HepG2 (cell line): ENCODE data around the gene SMARCA5. TPM values are rescaled to one million over a fixed set of nuclear protein-coding genes. Genes with fewer than 3 reads are reported as not detected.

ENCODE experiments used
- ASH2L ChIP-seq: fragments of 300-600, 200-600 bp; sonication (generic); IDR thresholded peaks from 2 replicates; pipeline ENCODE4 v1.7.0; 2017; ENCODE audit warnings: low read depth, mild to moderate bottlenecking, moderate library complexity, mixed read lengths, low read length; ENCODE audit not compliant: insufficient read length
- ATM ChIP-seq: fragments of 450-650 bp; IDR thresholded peaks from 2 replicates; pipeline ENCODE4 v1.7.1; 2017; ENCODE audit warnings: mild to moderate bottlenecking, borderline replicate concordance
- CBFB ChIP-seq: sonication (generic); formaldehyde crosslinking; IDR thresholded peaks from 2 replicates; pipeline ENCODE4 v1.4.0; 2020; ENCODE audit warnings: missing genetic modification reagents
- CENPX ChIP-seq: sonication (generic); formaldehyde crosslinking; IDR thresholded peaks from 2 replicates; pipeline ENCODE4 v1.9.0; 2021; ENCODE audit warnings: mild to moderate bottlenecking, missing genetic modification reagents, moderate library complexity
- HES4 ChIP-seq: sonication (generic); formaldehyde crosslinking; IDR thresholded peaks from 2 replicates; pipeline ENCODE4 v1.9.0; 2021; ENCODE audit warnings: mild to moderate bottlenecking, missing genetic modification reagents, borderline replicate concordance
- HOXA3 ChIP-seq: sonication (generic); formaldehyde crosslinking; IDR thresholded peaks from 2 replicates; pipeline ENCODE4 v1.5.0; 2020; ENCODE audit warnings: missing genetic modification reagents
- NR2F6 ChIP-seq, 2 experiments: IDR thresholded peaks; 2 replicates each; pipeline ENCODE4 v1.6.1; 2016; ENCODE audit warnings: antibody characterized with exemption in 1 of 2, mild to moderate bottlenecking in 1 of 2
- NRL ChIP-seq: sonication (generic); formaldehyde crosslinking; IDR thresholded peaks from 2 replicates; pipeline ENCODE4 v1.5.0; 2020; ENCODE audit warnings: missing genetic modification reagents, mild to moderate bottlenecking, moderate library complexity, borderline replicate concordance
- PCBP2 ChIP-seq: fragments of 200-400 bp; formaldehyde crosslinking; optimal IDR thresholded peaks from 2 replicates; pipeline ENCODE3; 2018; ENCODE audit warnings: low read length, low read depth; ENCODE audit not compliant: poor library complexity, severe bottlenecking
- RCOR2 ChIP-seq: IDR thresholded peaks from 2 replicates; pipeline ENCODE4 v1.6.1; 2016; ENCODE audit warnings: missing biosample characterization, missing genetic modification reagents
- TEAD3 ChIP-seq: optimal IDR thresholded peaks from 2 replicates; pipeline ENCODE3; 2016; ENCODE audit warnings: borderline replicate concordance
- ZKSCAN8 ChIP-seq: IDR thresholded peaks from 2 replicates; pipeline ENCODE4 v1.6.1; 2016; ENCODE audit warnings: borderline replicate concordance, missing genetic modification reagents, missing compliant biosample characterization
- ZNF101 ChIP-seq: sonication (generic); formaldehyde crosslinking; IDR thresholded peaks from 2 replicates; pipeline ENCODE4 v1.4.0; 2020; ENCODE audit warnings: mild to moderate bottlenecking, low read depth, missing genetic modification reagents, borderline replicate concordance
- ZNF501 ChIP-seq: sonication (generic); formaldehyde crosslinking; IDR thresholded peaks from 2 replicates; pipeline ENCODE4 v1.5.1; 2020; ENCODE audit warnings: mild to moderate bottlenecking, moderate library complexity, missing genetic modification reagents
- ZSCAN9 ChIP-seq: IDR thresholded peaks from 2 replicates; pipeline ENCODE4 v1.6.1; 2016; ENCODE audit warnings: borderline replicate concordance
- polyA plus RNA-seq, 8 experiments: library from polyadenylated mRNA; depleted of rRNA in 3 of 8; stranded (reverse) in 7 of 8; unstranded in 1 of 8; fragments of >200 nt; fragmentation: Illumina TruSeq in 4 of 8; extraction: Trizol in 4 of 8; gene quantifications; 2 replicates each; pipeline versions ENCODE4 v1.2.1 to v1.2.3, GENCODE V29; 2011 to 2016; ENCODE audit warnings: low read depth in 4 of 8, missing spikeins in 1 of 8, mixed read lengths in 1 of 8; ENCODE audit not compliant: insufficient read depth in 1 of 8
- total RNA-seq, 5 experiments: library from RNA; depleted of rRNA; stranded (reverse); fragments of >200 nt; fragmentation: Illumina TruSeq; extraction: Trizol; gene quantifications; 2 replicates each; pipeline ENCODE4 v1.2.3, GENCODE V29; 2016; ENCODE audit warnings: low read depth in 1 of 5
- TF ChIP-seq, protein P1 (sequence below): sonication (generic); formaldehyde crosslinking; IDR thresholded peaks from 2 replicates; pipeline ENCODE4 v1.5.0; 2020; ENCODE audit warnings: missing genetic modification reagents
- TF ChIP-seq, protein P2 (sequence below): IDR thresholded peaks from 2 replicates; pipeline ENCODE4 v1.6.1; 2016; ENCODE audit warnings: low read depth, control low read depth
- TF ChIP-seq, protein P3 (sequence below): sonication (generic); formaldehyde crosslinking; IDR thresholded peaks from 2 replicates; pipeline ENCODE4 v1.4.0; 2020; ENCODE audit warnings: missing genetic modification reagents
- TF ChIP-seq, protein P4 (sequence below): sonication (generic); formaldehyde crosslinking; IDR thresholded peaks from 2 replicates; pipeline ENCODE4 v1.4.0; 2020; ENCODE audit warnings: missing genetic modification reagents, borderline replicate concordance
- TF ChIP-seq, protein P5 (sequence below): IDR thresholded peaks from 2 replicates; pipeline ENCODE4 v1.6.1; 2016; ENCODE audit warnings: mild to moderate bottlenecking

The SMARCA5 gene
- total and polyA plus RNA-seq, 2 of the 13 experiments (the other 11 are each of a cell fraction or from before 2014, with no cell fraction given) = 7.0 to 37.5 TPM

DNA sequence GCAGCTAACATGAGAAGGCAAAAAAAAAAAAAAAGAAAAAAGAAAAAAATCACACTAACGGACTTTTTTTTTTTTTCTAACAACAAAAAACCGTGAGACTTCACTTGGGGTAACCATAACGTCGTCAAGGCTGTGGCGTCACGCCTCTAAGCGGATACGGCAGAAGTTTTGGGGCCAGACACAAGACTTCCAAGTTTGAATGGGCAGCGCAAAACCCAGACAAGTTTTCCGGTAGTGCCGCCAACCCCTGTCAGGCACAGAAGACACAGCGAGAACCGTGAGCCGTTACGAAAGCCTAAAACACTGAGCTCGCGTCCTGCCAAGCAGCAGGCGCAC, 556 bp upstream of the SMARCA5 start (continued):
- TF ChIP-seq ATM (no peak), CENPX (CRISPR knock-in tag) (no peak), PCBP2 (no peak), TEAD3 (no peak), CBFB (CRISPR knock-in tag) (no peak), ZNF101 (CRISPR knock-in tag) (no peak), NR2F6 (IDR thresholded peaks at IDR 0.05) (no peak), NR2F6 (CRISPR knock-in tag; IDR thresholded peaks at IDR 0.05) (no peak), RCOR2 (CRISPR knock-in tag) (no peak), NRL (CRISPR knock-in tag) (no peak), ZNF501 (no peak), ZSCAN9 (CRISPR knock-in tag) (no peak), ASH2L (peak; percentile 7), HOXA3 (peak; percentile 36; the same call in 1 of the 2 replicates), ZKSCAN8 (CRISPR knock-in tag) (peak; percentile 6; the same call in 1 of the 2 replicates), HES4 (CRISPR knock-in tag) (no peak)
- TF ChIP-seq, protein P1, sequence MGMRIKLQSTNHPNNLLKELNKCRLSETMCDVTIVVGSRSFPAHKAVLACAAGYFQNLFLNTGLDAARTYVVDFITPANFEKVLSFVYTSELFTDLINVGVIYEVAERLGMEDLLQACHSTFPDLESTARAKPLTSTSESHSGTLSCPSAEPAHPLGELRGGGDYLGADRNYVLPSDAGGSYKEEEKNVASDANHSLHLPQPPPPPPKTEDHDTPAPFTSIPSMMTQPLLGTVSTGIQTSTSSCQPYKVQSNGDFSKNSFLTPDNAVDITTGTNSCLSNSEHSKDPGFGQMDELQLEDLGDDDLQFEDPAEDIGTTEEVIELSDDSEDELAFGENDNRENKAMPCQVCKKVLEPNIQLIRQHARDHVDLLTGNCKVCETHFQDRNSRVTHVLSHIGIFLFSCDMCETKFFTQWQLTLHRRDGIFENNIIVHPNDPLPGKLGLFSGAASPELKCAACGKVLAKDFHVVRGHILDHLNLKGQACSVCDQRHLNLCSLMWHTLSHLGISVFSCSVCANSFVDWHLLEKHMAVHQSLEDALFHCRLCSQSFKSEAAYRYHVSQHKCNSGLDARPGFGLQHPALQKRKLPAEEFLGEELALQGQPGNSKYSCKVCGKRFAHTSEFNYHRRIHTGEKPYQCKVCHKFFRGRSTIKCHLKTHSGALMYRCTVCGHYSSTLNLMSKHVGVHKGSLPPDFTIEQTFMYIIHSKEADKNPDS (CRISPR knock-in tag) = no peak
- TF ChIP-seq, protein P2, sequence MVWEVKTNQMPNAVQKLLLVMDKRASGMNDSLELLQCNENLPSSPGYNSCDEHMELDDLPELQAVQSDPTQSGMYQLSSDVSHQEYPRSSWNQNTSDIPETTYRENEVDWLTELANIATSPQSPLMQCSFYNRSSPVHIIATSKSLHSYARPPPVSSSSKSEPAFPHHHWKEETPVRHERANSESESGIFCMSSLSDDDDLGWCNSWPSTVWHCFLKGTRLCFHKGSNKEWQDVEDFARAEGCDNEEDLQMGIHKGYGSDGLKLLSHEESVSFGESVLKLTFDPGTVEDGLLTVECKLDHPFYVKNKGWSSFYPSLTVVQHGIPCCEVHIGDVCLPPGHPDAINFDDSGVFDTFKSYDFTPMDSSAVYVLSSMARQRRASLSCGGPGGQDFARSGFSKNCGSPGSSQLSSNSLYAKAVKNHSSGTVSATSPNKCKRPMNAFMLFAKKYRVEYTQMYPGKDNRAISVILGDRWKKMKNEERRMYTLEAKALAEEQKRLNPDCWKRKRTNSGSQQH = no peak
- TF ChIP-seq, protein P3, sequence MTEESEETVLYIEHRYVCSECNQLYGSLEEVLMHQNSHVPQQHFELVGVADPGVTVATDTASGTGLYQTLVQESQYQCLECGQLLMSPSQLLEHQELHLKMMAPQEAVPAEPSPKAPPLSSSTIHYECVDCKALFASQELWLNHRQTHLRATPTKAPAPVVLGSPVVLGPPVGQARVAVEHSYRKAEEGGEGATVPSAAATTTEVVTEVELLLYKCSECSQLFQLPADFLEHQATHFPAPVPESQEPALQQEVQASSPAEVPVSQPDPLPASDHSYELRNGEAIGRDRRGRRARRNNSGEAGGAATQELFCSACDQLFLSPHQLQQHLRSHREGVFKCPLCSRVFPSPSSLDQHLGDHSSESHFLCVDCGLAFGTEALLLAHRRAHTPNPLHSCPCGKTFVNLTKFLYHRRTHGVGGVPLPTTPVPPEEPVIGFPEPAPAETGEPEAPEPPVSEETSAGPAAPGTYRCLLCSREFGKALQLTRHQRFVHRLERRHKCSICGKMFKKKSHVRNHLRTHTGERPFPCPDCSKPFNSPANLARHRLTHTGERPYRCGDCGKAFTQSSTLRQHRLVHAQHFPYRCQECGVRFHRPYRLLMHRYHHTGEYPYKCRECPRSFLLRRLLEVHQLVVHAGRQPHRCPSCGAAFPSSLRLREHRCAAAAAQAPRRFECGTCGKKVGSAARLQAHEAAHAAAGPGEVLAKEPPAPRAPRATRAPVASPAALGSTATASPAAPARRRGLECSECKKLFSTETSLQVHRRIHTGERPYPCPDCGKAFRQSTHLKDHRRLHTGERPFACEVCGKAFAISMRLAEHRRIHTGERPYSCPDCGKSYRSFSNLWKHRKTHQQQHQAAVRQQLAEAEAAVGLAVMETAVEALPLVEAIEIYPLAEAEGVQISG (CRISPR knock-in tag) = no peak
- TF ChIP-seq, protein P4, sequence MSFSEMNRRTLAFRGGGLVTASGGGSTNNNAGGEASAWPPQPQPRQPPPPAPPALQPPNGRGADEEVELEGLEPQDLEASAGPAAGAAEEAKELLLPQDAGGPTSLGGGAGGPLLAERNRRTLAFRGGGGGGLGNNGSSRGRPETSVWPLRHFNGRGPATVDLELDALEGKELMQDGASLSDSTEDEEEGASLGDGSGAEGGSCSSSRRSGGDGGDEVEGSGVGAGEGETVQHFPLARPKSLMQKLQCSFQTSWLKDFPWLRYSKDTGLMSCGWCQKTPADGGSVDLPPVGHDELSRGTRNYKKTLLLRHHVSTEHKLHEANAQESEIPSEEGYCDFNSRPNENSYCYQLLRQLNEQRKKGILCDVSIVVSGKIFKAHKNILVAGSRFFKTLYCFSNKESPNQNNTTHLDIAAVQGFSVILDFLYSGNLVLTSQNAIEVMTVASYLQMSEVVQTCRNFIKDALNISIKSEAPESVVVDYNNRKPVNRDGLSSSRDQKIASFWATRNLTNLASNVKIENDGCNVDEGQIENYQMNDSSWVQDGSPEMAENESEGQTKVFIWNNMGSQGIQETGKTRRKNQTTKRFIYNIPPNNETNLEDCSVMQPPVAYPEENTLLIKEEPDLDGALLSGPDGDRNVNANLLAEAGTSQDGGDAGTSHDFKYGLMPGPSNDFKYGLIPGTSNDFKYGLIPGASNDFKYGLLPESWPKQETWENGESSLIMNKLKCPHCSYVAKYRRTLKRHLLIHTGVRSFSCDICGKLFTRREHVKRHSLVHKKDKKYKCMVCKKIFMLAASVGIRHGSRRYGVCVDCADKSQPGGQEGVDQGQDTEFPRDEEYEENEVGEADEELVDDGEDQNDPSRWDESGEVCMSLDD (CRISPR knock-in tag) = peak; percentile 91; the same call in 1 of the 2 replicates
- TF ChIP-seq, protein P5, sequence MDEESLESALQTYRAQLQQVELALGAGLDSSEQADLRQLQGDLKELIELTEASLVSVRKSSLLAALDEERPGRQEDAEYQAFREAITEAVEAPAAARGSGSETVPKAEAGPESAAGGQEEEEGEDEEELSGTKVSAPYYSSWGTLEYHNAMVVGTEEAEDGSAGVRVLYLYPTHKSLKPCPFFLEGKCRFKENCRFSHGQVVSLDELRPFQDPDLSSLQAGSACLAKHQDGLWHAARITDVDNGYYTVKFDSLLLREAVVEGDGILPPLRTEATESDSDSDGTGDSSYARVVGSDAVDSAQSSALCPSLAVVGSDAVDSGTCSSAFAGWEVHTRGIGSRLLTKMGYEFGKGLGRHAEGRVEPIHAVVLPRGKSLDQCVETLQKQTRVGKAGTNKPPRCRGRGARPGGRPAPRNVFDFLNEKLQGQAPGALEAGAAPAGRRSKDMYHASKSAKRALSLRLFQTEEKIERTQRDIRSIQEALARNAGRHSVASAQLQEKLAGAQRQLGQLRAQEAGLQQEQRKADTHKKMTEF = no peak
